Measurements from ENCODE around the gene CARD6. TPM values are rescaled to one million over a fixed set of nuclear protein-coding genes. Genes with fewer than 3 reads are reported as not detected.
"Not testable (repeated sequence)": the region's sequence is repeated elsewhere in the genome, so short reads cannot be mapped to it uniquely, and the experiment has no call there.

CARD6 gene
- 0.22 TPM for polyA plus RNA-seq (2013, experiment 1 of 2; ENCODE audit: insufficient read length)
- 0.14 TPM for polyA plus RNA-seq (2013, experiment 2 of 2; ENCODE audit: insufficient read length)

DNA sequence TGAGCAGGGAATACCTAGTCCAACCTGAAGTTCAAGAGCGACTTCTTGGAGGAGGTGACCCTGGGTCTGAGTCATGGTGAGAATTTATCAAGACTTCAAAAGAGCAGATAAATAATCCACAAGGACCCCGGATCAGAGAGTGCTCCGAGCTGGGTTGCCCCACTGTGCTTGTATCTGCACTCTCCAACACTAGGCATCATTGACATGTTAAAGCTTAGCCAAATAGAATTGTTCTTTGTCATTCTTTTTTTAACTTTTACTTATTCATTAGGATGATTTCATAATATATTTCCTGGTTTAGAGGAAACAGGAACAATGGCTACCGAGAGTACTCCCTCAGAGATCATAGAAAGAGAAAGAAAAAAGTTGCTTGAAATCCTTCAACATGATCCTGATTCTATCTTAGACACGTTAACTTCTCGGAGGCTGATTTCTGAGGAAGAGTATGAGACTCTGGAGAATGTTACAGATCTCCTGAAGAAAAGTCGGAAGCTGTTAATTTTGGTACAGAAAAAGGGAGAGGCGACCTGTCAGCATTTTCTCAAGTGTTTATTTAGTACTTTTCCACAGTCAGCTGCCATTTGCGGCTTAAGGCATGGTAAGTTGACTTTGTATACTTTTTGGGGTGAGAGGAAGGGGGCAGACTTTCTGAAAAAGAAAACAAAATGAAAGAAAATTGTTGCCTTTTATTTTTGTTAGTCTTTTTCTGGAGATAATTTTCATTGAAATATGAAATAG lies at the start of gene CARD6:
Gene CARD6 (plus strand): TSS at position 300 of the 738 bp plus-strand sequence. CDS start 16 bp downstream, at position 316.
- no peak for DNase-seq

- DNase-seq: no peak
Observed at GRCh38 chr5:40791715-40792139, 49.4 kb upstream of the CARD6 start.

DNA sequence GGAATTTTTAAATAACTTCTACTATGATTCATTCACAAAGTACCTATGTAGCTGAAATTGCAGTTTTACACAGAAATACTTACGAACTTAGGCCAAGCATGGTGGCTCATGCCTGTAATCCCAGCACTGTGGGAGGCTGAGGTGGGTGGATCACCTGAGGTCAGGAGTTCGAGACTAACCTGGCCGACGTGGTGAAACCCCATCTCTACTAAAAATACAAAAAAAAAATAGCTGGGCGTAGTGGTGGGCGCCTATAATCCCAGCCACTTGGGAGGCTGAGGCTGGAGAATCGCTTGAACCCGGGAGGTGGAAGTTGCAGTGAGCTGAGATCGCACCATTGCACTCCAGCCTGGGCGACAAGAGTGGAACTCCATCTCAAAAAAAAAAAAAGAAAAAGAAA lies 48.5 kb upstream of the CARD6 start:
- not testable (repeated sequence) for DNase-seq

GRCh38 chr5:40794340-40794739 lies 46.8 kb upstream of the CARD6 start:
- DNase-seq: not testable (repeated sequence)

DNA sequence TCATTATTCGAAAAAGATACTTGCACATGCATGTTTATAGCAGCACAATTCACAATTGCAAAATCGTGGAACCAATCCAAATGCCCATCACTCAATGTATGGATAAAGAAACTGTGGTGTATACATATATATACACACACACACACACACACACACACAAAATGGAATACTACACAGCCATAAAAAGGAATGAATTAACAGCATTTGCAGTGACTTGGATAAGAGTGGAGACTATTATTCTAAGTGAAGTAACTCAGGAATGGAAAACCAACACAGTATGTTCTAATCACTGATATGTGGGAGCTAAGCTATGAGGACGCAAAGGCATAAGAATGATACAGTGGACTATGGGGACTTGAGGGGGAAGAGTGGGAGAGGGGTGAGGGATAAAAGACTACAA lies 46.3 kb upstream of the CARD6 start:
- not testable (repeated sequence) for DNase-seq

- DNase-seq: peak; percentile 32
Observed at GRCh38 chr5:40796487-40796889, 44.7 kb upstream of the CARD6 start.

DNA sequence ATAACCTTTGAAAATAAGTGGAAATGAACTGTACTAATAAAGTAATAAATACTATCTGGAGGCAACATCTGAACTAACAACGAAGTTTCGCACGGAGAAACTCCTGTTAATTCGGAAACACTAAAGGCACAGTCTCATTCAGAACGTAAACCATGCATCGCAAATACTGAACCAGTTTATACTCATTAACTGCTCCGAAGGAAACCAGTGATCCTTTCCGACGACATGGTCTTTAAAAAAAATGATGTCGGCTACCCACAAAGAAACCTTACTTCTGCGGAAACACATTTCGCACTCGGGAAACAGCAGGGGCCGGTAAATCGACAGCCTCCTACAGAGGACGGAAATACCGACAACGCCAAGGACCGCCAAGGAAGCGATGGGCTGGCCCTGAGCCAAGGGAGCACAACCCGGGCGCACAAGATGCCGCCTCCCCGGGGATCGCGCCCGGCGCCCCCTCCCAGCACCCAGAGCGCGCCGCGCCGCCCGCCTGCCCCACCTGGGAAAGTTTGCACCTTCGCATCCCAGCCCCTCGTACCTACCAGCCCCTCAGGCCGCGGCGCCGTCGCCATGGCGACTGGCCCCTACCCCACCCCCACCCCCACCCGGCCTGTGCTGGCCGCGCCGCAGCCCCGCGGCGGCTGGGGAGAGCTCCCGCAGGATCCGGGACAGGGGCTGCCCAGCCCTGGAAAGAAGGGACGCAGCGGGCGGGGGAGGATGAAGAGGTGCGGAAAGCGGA lies 43.7 kb upstream of the CARD6 start:
- peak; percentile 76 for DNase-seq

GRCh38 chr5:40798012-40798800 lies 43.0 kb upstream of the CARD6 start, which contains the start of gene PRKAA1:
PRKAA1 (minus strand) TSS chr5:40798374; CDS start chr5:40798189, 185 bp downstream.
- peak; percentile 87 for DNase-seq

- no peak for DNase-seq
Observed at GRCh38 chr5:40798801-40799210, 42.4 kb upstream of the CARD6 start.

DNA sequence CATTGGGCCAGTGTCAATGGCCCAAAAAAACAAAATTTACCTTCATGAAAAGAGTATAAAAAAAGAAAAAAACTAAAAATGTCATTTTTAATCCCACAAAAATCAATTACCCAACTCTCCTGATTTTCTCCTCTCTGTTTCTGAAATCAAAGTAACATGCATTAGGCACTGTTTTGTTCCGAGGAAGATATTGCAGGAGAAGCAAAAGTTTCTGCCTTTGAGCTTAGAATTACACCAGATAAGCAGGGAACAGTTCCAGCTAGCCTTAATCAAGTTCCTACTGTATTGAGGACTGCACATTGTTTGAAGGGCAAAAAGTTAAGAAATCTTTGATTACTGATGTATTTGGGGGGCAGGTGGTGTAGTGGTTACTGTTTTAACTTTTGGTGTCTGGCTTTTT lies 41.9 kb upstream of the CARD6 start:
- no peak for DNase-seq

DNA sequence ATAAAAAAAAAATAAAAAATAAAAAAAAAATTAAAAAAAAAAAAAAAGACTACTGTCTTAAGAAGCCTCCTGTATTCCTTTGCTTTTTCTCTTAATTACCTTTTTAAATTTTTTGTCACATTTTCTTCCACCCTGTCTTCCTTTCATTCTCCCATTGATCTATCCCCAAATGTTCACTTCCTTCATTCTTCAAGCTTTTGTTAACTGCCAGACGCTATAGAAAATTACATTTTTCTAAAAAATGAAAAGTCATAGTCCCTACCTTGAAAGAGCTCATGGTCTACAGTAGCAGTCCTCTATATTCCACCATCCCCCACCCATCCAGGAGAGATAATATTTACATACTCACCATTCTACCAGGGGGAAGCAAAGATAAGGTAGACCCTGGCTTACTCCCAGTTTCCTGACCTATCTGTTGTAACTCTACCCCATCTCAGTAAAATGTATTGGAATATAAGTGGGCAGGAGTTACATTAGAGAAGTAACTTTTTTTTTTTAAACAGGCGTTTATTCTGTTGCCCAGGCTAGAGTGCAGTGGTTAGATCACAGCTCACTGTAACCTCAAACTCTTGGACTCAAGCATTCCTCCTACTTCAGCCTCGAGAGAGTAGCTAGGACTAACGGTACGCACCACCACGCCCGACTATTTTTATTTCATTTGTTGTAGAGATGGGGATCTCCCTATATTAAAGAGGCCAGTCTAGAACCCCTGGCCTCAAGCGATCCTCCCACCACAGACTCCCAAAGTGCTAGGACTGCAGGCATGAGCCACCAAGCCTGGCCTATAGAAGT lies 39.2 kb upstream of the CARD6 start:
- DNase-seq: no peak

GRCh38 chr5:40812125-40812524 lies 29.0 kb upstream of the CARD6 start:
- DNase-seq: no peak

GRCh38 chr5:40813698-40814281 lies 27.4 kb upstream of the CARD6 start:
- no peak for DNase-seq

DNA sequence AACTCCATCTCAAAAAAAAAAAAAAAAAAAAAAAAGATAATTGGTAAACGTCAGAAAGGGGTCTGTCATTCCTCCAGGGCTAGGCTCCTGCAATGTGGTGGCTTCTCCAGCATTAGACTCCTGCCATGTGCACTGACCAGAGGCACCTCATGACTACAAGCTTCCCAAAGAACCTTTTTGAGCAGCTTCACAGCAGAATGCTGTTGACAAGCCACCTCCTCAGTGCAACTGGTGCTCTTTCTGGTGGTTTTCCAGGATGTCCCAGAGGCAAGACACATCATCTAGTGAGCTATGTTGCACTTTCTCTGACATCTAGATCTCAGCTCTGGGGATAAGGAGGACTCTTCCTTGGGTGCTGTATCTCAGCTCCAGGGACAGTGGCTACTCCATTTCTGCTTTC lies 17.7 kb upstream of the CARD6 start:
- DNase-seq: no peak

DNA sequence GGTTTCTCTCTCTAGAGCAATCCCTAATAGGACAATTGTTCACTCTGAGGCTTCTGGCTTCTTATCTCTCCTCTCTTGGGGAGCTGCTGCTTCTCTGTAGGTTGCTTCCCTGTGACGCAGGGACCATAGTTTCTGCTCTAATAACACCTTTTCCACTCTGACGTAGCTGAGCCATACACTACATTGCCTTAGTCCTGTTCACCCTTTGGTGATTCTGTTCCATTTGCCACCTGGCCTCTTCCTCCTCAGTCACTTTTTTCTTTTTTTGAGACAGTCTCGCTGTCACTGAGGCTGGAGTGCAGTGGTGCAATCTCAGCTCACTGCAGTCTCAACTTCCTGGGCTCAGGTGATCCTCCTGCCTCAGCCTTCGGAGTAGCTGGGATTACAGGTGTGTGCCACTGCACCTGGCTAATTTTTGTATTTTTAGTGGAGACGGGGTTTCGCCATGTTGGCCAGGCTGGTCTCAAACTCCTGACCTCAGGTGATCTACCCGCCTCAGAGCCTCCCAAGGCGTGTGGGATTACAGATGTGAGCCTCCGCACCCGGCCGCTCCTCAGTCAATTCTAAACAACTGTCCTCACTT lies 15.6 kb upstream of the CARD6 start:
- not testable (repeated sequence) for DNase-seq

DNA sequence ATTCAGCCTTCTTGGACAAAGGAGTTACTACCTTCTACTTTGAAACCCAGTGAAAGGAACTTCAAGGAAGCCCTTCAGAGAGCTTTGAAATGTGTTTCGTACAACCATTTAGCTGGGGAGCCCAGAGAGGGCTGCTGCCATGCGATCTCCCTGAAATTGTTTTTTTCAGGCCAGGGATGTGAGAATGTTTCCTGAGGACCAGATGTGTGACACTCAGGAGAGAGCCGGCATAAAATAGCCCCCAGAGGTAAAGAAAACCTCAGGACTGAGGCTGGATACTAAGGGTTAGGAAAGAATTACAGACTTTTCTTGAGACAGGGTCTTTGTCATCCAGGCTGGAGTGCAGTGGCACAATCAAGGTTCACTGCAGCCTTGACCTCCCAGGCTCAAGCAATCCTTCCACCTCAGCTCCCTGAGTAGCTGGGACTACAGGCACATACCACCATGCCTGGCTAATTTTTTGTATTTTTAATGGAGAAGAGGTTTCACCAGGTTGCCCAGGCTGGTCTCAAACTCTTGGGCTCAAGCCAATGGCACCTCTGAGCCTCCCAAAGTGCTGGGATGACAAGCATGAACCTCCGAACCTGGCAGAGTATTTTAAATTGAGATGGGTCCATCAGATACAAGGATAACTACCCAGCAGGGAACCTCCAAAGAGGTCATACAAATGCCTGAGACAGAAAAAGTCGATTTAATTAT lies 14.5 kb upstream of the CARD6 start:
- DNase-seq: no peak

GRCh38 chr5:40827188-40827977 lies 13.8 kb upstream of the CARD6 start:
- DNase-seq: no peak

DNA sequence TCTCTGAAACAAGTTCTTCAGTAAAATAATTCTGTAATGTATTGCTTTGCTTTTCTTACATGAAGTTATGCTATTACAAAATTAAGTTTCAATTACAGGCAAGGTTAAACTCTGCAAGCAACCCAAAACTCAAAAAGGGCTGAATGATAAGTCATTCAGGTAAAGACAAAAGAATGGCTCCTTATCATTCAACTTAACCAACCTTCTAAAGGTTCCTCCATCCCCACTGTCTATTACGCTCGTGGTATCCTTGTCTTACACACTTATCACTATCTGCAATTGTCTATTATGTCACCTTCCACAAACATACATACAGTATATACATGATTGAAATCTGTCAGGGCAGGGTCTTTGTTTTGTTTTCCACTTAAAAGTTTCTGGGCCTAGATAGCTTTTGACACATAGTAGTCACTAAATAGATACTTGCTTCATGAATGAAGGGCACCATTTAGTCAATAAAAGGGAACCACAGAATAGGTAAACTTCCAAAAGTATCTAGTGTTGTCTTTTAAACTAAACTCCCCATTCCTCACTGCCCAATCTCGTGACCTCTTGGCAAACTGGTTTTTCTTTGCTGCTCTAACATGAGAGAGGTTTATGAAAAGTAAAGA lies 13.0 kb upstream of the CARD6 start:
- no peak for DNase-seq

Measured in fibroblast of skin of back (primary cell).